WTC11 (cell line): ENCODE results near the gene POU2F3.

Experiments
- CTCF ChIP-seq: fragments of 200-600 bp; IDR thresholded peaks from 2 replicates; pipeline ENCODE4 v1.8.0; 2022; ENCODE audit warnings: antibody characterized with exemption
- EMX1 ChIP-seq: fragments of 250-450 bp; sonication (Bioruptor Pico); IDR thresholded peaks from 2 replicates; pipeline ENCODE4 v1.8.0; 2021; ENCODE audit warnings: mild to moderate bottlenecking
- HMGXB4 ChIP-seq: sonication (generic); formaldehyde crosslinking; IDR thresholded peaks from 2 replicates; pipeline ENCODE4 v1.8.1; 2023; ENCODE audit warnings: mild to moderate bottlenecking, moderate library complexity, missing genetic modification reagents
- ZNF423 ChIP-seq: fragments of 250-450 bp; sonication (Bioruptor Pico); IDR thresholded peaks from 2 replicates; pipeline ENCODE4 v2.1.2; 2022; ENCODE audit warnings: mild to moderate bottlenecking, moderate library complexity

GRCh38 chr11:120217526-120217925, 22.4 kb upstream of the POU2F3 start:
- TF ChIP-seq CTCF (no peak), EMX1 (CRISPR knock-in tag) (no peak), HMGXB4 (no peak), ZNF423 (CRISPR knock-in tag) (no peak)
